Tongue (tissue), 2 donors: ENCODE results near the gene TMEM204. TPM values are rescaled to one million over a fixed set of nuclear protein-coding genes. Genes with fewer than 3 reads are reported as not detected.
"Not testable (repeated sequence)": the region's sequence is repeated elsewhere in the genome, so short reads cannot be mapped to it uniquely, and the experiment has no call there.

Experiments used
- DNase-seq: peaks from one replicate; pipeline ENCODE4 v3.0.0-alpha.2; 2015
- total RNA-seq: library from RNA; depleted of rRNA; stranded (reverse); fragments of >200 nt; gene quantifications from one replicate; pipeline ENCODE4 v1.2.3, GENCODE V29; 2014

The TMEM204 gene
- total RNA-seq, 1 donor from 2014 or later, result 19.3 TPM

- DNase-seq, result no peak
Measured at GRCh38 chr16:1559446-1559975, 26.0 kb downstream of the TMEM204 start.

GRCh38 chr16:1560153-1560552 is 26.7 kb downstream of the TMEM204 start:
- DNase-seq, result no peak

GRCh38 chr16:1560866-1561265 is 27.4 kb downstream of the TMEM204 start:
- no peak for DNase-seq

GRCh38 chr16:1561266-1561665 is 27.8 kb downstream of the TMEM204 start:
- no peak for DNase-seq

- DNase-seq, result no peak
Measured at GRCh38 chr16:1561836-1562235, 28.4 kb downstream of the TMEM204 start.

- no peak for DNase-seq
Measured at GRCh38 chr16:1563786-1564185, 30.3 kb downstream of the TMEM204 start.

GRCh38 chr16:1564325-1564724 is 30.9 kb downstream of the TMEM204 start:
- DNase-seq, result no peak

- no peak for DNase-seq
Measured at GRCh38 chr16:1565083-1565805, 31.8 kb downstream of the TMEM204 start.

GRCh38 chr16:1567988-1568387 is 34.5 kb downstream of the TMEM204 start:
- no peak for DNase-seq

GRCh38 chr16:1571012-1571671 is 37.7 kb downstream of the TMEM204 start:
- DNase-seq, result no peak

- no peak for DNase-seq
Measured at GRCh38 chr16:1572673-1573072, 39.2 kb downstream of the TMEM204 start.

GRCh38 chr16:1573301-1573700 is 39.8 kb downstream of the TMEM204 start:
- DNase-seq, result no peak

GRCh38 chr16:1575578-1575977 is 42.1 kb downstream of the TMEM204 start:
- DNase-seq, result no peak

GRCh38 chr16:1579214-1579613 is 45.7 kb downstream of the TMEM204 start:
- DNase-seq, result no peak

GRCh38 chr16:1580256-1580655 is 46.8 kb downstream of the TMEM204 start:
- no peak for DNase-seq

GRCh38 chr16:1580956-1581355 is 47.5 kb downstream of the TMEM204 start:
- DNase-seq, result no peak

- no peak for DNase-seq
Measured at GRCh38 chr16:1581804-1582203, 48.3 kb downstream of the TMEM204 start.

GRCh38 chr16:1583180-1583579 is 49.7 kb downstream of the TMEM204 start:
- DNase-seq, result no peak

- DNase-seq, result no peak
Measured at GRCh38 chr16:1584926-1585484, 51.5 kb downstream of the TMEM204 start.

- DNase-seq, result no peak
Measured at GRCh38 chr16:1590366-1590765, 56.9 kb downstream of the TMEM204 start.

GRCh38 chr16:1590930-1591705 is 57.7 kb downstream of the TMEM204 start:
- no peak for DNase-seq

- DNase-seq, result no peak
Measured at GRCh38 chr16:1592446-1592845, 59.0 kb downstream of the TMEM204 start.

- not testable (repeated sequence) for DNase-seq
Measured at GRCh38 chr16:1595511-1595910, 62.0 kb downstream of the TMEM204 start.
